DMS53 treated with DMSO at 0.1 percent for 48 hours (cell line): ENCODE data around the gene RAMAC.
"Not testable (repeated sequence)": the region's sequence is repeated elsewhere in the genome, so short reads cannot be mapped to it uniquely, and the experiment has no call there.

ENCODE experiments used
- DNase-seq: peaks from one replicate; lab custom pipeline; 2025; ENCODE audit not compliant: unreplicated experiment; lab: John Stamatoyannopoulos, UW

RAMAC gene

DNA sequence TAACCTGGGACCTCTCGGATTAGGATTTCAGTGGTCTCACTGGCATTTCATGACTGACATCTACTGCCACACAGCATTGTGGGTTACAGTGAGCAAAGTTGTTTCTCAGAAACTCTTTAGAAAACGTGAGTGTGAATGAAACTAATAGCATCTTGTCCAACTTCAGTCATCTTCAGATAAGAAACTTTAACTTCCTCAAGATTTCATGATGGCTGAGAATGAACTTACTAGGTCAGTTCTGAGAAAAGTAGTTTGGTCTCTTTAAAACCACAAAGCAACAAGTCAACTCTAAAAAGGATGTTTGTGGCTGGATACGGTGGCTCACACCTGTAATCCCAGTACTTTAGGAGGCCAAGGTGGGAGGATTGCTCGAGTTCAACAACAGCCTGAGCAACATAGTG lies 19.3 kb upstream of the RAMAC start:
- no peak for DNase-seq

DNA sequence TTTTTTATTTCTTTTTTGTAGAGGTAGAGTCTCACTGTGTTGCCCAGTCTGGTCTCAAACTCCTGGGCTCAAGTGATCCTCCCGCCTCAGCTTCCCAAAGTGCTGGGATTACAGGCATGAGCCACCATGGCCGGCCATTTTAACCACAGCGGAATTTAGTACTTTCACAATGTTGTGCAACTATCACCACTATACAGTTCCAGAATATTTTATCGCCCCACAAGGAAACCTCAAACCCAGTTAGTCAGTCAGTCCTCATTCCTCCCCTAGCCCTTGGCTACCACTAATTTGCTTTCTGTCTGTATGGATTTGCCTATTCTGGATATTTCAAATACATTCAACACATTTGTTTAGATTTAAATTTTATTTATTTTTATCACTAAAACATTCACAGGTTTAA lies 17.9 kb upstream of the RAMAC start:
- no peak for DNase-seq

DNA sequence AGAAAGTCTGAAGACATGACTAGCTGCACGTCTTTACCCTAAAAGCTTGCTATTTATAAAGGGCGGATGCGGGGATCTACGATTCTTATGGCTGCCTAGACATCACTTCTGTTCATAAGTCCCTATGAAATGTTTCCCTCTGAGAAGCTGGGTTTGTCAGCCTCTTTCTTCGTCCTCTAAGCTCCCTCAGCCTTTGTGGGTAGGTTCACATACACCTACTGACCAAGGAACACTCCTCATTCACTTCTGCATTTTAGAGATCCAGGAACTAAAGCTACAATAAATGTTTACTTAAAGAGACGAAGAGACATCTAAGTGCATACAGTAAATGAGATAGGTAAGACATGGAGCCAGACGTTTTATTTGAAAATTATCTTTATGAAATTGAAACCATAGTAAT lies 16.7 kb upstream of the RAMAC start:
- no peak for DNase-seq

DNA sequence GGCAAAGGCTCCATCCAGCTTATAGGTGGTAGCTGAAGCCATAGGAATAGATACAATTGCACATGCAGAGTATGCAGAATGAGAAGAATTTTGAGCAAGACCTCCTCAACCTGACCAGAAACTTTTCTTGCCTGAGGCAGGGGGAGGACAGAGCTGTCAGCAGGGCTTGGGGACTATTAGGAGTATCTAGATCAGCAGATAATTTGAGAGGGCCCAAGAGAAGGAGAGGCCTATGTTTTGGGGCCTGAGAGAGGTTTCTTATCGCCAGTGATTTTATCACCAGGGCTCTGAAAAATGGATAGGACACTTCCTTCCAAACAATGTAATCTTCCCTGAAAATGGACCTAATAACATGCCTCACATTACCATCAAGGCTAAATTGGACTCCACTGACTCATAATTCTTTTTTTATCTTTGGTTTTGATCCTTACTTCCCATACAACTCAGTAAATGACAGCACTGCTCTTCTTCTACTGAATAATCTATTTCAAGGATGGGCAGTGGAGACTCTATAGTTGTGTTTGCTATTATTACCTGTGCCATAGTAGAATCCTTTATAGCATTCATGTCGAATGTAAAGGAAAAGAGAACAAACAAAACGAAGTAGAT lies 15.8 kb upstream of the RAMAC start:
- DNase-seq = no peak

DNA sequence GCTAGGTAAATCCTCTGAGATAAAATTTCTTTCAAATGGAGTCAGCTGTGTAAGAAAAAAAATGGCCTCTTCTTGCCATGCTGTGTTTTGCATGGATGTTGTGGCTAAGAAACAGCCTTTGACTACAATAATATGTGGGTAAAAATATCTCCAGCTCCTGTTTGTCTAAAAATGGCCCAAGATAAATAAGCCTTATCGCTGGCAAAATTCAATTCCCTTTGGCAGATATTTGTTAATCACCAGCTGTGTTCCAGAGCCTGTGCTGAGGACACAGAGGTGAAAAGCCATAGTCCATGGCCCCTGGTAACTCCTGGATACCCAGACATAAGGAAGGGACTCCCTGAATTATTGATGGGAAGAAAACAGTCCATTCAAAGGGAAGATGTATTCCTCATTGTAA lies 15.3 kb upstream of the RAMAC start:
- DNase-seq = no peak

DNA sequence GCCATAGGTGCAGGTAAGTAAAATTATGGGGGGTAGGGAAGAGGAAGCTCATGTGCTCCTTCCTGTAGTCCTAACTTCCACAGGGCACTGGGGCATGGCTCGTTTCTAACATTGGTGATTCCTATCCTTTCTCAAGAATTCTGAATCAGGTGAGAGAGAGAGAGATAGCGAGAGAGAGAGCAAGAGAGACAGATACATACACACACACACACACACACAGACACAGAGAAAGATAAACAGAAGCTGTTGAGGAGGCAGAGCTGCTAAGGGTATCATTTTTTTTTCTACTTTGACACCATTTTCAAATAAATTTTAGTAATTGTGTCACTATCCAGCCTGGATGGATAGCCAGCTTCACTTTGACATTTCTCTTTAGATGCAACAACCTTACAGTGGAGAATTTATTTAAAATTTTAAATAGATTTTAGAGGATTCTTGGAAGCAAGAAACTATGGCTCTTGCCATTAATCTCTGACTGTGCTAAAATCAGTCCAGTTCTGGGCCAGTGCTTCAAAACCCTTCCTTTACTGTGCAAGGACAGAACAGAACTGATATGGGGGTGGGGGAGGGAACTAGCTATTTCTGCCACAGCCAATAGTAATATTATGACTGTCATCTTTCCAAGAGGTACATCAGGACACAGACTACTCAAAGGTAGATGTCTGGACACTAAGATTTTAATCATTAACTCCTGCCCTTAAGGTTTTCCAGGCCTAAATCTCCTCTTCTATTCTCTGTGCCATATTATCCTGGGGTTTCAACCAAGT lies 14.6 kb upstream of the RAMAC start:
- no peak for DNase-seq

DNA sequence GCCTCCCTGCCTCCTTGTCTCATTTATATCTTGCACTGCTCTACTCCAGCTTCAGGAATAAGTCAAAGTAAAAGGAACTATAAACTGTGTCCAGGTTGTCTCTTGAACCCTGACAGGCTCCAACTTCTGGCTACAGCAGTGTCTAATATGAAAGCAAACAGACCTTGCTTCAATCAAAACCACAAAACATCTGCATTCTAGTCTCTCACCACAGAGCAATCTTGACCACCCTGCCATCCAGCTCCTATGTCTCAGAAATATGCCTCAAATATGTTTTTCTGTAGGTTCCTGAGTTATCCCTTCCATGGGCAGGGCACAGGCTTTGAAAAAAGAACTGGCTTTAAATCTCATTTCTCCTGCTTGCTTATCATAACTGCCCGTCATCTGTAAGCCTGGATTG lies 13.0 kb upstream of the RAMAC start:
- no peak for DNase-seq

DNA sequence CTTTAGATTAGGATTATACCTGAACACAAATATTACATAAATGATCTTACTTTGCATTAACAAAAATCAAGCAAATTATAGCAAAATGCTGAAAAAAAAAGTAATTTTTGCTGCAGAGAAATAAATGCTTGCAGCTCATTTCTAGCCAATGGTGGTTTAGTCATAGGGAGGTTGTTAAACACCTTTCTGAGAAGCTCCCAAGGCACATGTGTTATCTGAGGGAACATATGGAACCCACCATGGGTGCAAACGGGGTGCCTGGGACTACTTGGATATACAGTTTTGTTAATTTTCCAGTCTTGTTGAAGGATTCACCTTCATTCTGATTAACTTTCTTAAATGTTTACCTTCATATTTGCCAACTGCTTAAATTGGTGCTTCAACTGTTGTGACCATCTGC lies 8.9 kb upstream of the RAMAC start:
- no peak for DNase-seq

DNA sequence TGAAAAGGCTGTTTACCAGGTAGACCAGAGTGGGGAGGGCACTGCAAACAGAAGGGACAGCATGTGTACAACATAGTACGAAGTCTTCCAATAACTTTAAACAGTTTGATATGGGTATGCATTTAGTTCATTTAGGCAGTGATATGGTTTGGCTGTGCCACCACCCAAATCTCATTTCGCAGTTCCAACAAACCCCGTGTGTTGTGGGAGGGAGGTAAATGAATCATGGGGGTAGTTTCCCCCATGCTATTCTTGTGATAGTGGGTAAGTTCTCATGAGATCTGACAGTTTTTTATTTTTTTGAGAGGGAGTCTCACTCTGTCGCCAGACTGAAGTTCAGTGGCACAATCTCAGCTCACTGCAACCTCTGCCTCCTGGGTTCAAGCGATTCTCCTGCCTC lies 7.6 kb upstream of the RAMAC start:
- no peak for DNase-seq

DNA sequence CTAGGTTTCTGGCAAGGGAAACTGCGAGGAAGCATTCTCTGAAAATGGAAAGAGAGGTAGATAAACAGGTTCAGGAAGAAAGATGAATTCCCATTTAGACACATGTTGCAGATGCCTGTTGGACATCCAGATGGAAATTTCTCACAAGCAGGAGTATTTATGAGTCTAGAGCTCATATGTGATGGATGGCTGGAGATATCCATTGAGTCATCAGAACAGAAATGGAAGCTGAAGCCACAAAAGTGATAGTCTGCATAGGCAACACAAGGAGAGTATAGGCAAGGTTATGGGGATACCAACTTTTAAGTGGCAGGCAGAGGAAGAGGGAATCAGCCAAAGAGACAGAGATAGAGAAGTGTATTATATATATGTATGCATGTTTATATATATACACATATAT lies 6.3 kb upstream of the RAMAC start:
- DNase-seq = no peak

DNA sequence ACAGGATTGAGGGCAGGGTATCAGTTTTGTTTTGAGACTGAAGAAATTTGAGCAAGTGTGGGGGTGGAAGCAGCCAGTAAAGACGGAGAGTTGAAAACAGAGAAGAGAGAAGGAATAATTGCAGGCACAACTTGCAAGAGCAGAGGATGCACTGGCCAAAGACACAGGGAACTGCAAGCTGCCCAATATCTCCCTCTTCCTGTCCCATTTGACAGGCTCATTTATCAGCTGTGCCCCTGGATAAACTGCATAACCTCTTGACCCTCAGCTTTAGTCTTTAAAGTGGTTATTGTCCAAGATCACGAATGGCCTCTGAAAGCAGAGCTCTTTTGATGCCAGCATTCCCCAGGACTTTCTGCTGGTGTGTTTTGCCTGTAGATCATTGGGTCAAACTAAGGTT lies 5.0 kb upstream of the RAMAC start:
- no peak for DNase-seq

DNA sequence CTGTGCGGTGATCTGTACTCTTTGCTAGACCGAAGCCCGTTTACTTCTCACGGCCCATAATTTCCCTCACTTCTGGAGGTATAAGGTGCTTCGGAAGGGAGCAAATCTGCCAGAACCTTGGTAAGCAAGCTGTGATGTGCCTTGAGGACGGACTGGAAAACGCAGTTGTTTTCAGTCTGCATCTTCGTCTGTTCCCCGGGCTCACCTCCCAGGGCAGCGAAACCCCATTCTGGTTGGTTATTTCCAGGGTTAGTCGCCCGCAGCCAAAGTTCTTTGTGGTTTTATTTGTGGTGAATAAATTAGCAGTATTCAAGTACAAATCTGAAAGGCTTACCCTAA lies 401 bp downstream of the RAMAC start:
- no peak for DNase-seq

DNA sequence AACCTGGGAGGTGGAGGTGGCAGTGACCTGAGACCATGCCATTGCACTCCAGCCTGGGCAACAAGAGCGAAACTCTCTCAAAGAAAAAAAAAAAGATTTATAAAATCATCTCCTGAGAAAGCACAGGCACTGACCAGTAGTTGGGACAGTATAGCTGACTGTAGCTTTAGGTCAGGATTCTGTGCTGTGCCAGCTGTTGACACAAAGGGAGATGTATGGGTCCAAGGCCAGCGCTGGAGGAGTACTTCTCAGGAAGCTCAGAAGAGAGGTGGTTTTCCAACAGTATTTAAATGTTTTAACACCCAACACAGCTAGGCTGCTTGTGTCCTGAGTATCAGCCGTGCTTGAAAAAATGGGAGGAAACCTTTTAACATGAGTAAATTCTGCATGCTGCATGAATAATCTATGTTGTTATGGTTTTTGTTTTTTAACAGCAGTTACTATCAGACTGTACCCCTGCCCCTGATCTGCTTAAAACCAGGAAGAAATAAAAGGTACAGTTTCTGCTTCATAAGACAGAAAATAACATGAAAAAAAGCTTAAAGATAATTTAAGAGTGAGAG lies 6.5 kb downstream of the RAMAC start:
- no peak for DNase-seq

DNA sequence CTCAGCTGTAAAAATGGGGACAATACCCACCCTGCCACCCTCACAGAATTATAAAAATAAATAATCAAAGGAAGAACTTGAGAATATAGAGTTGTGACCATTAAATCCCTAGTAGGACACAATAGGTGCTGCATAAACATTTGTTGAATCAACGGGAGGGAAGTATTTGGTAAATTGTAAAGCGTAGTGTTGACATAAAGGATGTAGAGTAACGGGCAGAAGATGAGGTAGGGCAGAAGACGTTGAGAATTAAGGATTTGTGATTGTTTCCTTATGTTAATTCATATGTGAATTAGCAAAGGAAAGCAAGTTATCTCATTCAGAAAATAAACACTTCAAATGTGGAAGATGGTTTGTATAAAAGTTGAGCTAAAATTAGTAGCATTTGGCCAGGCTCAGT lies 7.1 kb downstream of the RAMAC start:
- DNase-seq = no peak

DNA sequence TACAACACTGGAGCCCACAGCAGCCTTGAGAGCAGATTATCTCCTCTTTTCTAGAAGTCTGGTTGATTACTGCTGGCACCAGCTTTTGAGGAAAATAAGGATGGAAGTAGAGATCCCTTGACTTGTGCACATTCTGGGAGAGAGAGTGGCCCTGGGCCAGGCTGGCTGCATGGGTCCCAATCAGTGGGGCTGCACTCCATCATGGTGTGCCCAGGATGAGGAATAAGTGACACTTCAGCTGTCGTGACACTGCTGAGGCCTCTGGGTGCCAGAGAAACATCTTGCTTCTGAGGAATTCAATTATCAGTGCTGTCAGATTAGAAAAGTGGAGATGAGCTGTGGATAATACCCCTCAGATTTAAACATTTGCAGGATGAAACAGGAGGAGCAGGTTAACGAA lies 9.1 kb downstream of the RAMAC start:
- no peak for DNase-seq

DNA sequence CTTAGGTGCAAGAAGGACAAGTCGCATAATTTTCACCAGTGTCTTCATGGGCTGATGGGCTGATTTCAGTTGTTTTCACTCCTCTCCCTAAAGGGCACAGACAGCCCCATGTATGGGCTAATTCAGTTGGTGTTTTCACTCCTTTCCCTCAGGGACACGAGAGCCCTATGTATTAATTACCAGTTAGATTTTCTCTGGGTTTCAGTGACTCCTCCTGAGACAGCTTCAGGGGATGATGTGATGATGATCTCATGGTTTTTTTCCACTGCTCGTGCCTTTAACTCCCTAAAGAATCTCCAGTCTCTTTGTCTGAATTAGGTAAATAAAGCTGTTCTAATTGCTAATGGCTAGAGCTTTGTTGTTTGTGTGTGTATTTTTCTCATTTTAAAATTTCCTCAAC lies 9.9 kb downstream of the RAMAC start:
- no peak for DNase-seq

DNA sequence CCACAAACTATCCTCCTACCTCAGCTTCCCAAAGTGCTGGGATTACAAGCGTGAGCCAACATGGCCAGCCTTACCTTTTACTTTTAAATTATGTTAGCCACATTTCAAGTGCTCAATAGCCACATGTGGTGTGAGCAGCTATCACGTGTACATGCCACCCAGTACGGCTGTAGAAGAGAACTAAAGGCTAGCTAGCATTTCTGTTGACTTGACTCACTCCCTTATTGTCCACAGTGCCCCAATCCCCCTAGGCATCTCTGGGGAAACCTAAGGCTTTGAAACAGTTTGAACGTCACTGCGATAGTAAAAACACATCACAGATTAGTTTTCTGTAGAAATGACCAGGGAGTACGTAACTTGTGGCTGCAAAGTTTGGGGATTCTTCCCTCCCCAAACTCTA lies 13.4 kb downstream of the RAMAC start:
- no peak for DNase-seq

DNA sequence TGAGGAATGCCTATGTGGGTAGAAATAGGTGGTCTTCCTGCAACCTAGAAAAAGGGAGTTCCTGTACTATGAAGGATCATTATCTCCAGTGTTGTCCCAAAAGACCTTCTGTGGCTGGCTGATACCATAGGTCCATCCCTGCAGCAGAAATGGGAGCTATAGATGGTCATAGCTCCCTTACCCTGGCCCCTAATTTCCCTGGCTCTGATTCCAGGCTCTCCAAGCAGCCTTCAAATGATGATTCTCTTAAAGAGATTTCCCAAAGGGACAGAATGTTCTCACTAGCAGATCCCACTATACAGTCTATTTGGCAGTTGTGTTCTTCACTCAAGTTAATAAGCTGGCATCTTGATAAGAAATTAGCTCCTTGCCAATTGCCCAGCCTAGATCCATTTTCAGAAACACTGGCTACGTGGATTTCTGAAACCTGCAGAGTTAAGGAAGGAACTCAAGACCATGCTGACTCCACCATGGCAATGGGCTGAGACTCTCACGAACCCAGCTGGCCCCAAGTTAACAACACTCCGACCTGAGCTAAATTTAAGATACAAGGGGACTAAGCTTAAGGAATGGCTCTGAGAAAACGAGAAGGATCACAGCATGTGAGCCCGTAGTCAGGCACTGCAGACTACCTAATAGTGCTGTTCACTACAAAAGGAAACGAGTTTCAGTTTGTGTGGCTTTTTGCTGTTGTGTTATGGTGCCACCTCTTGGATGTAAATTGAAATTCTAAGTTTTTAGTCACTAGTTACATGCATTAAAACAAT lies 14.1 kb downstream of the RAMAC start:
- DNase-seq = peak; percentile 33

DNA sequence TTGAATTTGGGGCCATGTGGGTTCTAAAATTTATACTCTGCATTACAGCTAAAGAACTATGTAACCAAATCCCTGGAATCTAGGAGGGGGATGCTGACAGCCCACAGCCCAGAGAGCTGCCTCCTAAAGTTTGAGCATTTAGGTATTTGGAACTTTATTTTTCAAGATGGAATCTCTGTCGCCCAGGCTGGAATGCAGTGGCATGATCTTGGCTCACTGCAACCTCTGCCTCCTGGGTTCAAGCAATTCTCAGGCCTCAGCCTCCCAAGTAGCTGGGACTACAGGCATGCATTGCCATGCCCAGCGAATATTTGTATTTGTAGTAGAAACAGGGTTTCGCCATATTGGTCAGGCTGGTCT lies 14.6 kb downstream of the RAMAC start:
- not testable (repeated sequence) for DNase-seq

DNA sequence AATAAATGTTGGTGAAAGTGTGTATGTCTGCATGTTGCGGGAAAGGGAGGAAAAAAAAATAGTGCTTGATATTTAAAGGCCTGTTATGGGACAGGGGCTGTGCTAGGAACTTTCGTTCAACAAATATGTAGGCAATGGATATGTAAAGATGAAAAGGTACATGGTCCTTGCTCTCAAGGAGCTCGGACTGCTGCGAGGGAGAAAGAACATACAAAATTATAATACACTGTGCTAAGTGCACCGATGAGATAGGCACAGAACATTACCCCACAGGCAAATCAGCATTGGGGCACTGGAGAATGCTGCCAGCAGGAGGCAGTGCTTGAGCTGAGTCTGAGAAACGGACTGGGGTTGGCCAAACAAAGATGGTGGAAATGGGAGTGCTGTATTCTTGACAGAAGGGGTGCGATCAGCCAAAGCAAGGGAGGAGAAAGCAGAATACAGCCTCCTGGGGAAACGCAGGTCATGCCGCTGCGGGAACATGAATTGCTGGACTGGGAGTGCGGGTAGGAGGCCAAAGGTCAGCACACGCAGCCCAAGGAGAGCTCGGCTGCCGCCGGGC lies 24.8 kb downstream of the RAMAC start:
- peak; percentile 41 for DNase-seq

DNA sequence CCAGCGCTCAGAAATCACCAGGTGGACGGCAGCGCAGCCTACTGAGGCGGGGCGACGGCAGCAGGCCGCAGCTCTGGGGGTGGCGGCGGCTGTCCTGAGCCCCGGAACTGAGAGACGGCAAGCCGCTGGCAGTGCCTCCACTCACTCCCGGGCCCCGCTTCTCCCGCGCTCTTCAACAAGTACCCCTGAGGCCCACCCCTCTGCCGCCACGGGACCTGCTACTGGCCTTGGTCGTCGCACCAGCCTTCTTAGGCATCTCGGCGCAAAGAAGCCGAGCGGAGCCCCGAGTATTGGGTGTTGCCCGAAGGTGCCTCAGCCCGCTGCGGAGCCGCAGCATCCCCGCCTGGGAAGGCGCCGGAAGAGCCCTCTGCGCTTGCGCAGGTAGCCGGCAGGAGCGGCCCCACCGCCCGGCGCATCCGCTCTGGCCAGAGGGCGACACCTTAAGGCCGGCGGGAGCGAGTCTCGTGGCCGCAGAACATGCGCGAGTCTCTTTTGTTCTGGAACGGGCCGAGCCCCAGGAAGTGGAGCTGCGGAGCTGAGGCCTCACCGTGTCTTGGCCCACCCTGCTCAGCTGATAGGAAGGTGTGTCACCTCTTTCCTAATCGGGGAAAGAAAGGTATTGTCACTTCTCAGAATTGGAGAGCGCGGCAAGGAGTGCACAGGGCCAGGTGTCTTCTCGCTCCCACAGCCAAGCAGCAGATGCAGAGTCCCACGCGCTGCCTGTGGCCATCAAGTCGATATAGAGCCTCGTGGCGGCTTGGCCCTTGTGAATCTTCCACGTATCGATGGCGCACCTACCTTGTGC lies 25.5 kb downstream of the RAMAC start, which contains the start of gene C15orf40:
TSS of gene C15orf40 (minus strand) at position 369 of the 805 bp plus-strand sequence. CDS start at position 337, 32 bp downstream.
- peak; percentile 84 for DNase-seq
